Measurements from ENCODE around the gene MAP3K14. TPM values are rescaled to one million over a fixed set of nuclear protein-coding genes. Genes with fewer than 3 reads are reported as not detected.

Gene MAP3K14
- total RNA-seq, 1 donor from 2014 or later = 27.8 TPM

GRCh38 chr17:45225964-45226530 lies 90.8 kb downstream of the MAP3K14 start:
- intact Hi-C loops (cut with micrococcal nuclease) = loop anchor here (1.0 to 2.0 kb wide), 3 partner anchors 21 to 78 kb away; partner anchors contain the start of genes HEXIM1 and HEXIM2

DNA sequence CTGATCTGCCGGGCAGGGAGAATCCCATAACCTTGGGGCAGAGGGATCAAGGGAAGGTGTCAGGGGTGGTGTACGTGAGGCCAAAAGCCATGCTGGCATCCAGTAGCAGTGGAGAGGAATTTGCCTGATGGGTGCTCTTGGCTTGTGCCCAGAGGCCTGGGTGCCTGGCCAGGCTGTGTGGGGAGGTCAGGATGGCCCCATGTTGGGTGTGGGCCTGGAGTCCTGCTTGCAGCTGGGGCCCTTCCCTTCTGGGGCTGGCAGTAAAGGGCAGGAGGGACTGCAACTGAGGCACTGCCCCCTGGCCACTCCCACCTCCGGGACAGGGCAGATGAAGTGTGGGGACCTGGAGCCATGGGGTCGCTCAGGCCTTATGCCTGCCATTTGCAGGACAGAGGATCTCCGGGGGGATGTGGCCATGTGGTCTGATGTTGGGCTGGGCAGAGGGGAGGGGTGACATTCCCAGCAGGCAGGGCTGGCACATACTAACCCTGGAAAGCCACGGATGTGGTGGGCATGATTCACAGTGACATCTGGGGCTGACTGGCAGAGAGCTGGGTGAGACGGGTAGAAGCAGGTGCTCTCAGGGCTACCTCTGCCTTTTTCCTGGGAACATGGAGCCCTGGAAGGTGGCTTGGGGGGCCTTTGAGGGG lies 91.6 kb downstream of the MAP3K14 start:
- intact Hi-C loops (cut with micrococcal nuclease) = no loop called here

DNA sequence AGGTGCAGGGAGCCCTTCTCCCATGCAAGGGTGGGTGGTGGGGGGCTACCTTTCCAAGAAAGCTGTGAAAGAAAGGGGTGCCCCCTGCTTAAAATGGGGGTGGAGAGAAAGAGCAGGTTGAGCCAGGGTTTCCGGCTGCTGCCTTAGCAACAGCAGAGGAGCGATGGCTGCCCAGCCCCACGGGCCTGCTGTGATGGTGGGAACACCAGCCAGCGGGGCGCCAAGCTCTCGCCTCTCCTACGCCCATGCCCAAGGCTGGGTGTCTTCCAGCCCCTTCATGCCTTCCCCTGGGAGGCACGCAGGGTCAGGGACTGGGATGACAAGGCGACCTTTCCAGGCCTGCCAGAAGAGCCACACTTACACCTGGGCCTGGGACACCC lies 92.2 kb downstream of the MAP3K14 start:
- intact Hi-C loops (cut with micrococcal nuclease) = no loop called here

DNA sequence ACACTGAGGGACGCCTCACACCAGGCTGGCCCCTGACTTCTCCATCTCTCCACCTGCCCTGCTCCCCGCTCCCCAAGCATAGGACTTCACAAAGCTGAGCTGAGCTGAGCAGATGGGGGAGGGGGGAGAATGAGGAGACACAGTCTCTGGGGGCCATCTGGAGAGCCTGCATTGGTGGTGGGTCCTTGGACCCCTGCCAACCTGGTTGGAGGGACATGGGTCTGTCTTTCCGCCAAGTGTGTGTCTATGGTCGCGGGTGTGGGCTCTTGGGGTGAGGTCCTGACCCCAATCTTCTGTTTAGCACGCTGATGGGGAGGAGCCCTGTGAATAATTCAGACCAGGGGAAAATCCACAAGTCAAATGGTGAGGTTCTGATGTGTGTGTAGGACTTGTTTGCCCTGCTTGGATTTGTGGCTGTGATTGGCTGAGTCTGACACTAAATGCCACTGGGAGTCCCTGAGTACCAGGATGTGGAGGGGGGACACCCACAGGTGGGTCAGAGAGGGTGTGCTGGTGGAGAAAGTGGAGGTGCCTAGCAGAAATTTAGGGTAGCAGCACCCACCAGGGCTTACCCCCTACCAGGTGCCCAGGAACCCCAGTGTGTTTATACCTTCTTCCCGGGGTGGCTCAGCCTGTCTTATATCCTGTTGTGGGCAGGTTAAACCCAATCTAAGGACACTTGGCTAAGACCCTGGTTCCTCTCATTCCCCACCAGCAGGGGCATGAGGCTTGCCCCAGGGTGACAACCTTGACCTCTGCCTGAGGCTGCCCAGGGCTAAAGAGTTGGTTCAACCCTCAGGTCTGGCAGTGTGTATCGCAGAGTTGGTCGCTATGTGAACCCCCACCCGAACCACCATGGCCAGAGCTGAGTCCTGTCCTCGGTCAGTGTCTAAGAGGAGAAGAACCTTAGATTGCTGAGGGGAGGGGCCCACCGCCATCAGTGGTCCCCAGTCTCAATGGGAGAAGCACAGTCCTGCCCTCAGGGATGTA lies 93.0 kb downstream of the MAP3K14 start:
- intact Hi-C loops (cut with micrococcal nuclease) = loop anchor here (2.0 kb wide), 1 partner anchor 93 kb away; the partner anchor contains the start of gene MAP3K14

DNA sequence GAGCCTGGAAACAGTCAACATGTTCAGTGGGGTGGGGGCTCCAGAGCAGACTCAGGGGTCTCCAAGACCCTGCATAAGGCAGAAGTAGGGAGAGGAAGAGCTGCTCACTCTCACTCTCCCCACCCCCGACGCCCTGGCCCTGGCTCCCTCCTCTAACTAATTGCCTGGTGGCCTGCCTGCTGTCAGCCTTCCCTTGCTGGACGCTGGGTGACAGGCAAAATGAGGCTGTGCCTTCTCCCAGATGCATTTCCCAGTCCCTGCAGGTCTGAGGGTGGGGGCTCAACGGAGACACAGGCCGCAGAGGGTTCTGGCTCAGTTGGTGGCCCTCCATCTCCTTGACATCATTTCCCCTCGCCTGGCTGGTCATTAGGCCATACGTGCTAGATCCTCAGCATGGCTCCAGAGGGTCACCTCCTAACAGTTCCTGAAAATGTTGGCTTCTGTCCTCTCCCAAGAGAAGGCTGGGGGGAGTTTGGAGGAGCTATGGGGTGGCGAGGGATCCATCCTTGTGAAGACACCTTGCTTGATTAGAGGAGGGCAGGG lies 93.8 kb downstream of the MAP3K14 start:
- intact Hi-C loops (cut with micrococcal nuclease) = loop anchor here (2.0 kb wide), 1 partner anchor 94 kb away; the partner anchor contains the start of gene MAP3K14

DNA sequence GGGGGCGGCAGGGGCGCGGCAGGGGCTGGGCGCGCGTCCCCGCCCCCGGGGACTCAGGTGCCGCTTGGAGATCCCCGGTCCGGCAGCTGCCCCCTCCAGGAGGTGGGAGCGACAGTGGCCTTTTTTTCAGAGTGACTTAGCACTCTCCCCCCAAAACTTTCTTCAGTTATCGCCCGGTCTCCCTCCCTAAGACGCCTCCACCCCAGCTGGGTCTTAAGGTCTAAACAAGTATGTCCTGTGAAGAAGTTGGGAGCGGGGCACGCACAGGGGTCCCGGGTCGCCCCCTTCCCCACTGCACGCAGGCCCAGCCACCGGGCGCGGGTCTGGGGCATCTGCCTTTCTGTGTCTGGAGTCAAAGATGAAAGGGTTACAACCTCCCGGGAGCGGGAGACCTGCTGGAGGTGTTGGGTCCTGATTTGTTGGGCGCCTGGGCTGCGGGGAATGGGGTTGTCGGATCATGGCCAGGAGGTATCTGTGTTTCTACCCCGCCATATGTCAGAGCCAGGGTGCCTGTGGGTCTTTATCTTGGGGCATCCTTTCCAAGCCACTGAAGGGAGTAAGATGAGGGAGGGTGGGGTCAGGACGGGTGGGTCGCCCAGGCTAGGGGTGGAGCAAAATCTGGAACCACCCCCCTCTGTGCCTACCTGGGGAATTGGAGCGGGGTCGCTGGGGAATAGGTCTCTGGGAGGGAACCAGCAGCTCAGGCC lies 94.4 kb downstream of the MAP3K14 start:
- intact Hi-C loops (cut with micrococcal nuclease) = loop anchor here (2.0 kb wide), 1 partner anchor 94 kb away; the partner anchor contains the start of gene MAP3K14

- intact Hi-C loops (cut with micrococcal nuclease) = loop anchor here (2.0 kb wide), 1 partner anchor 95 kb away; the partner anchor contains the start of gene MAP3K14
Measured at GRCh38 chr17:45222014-45222288, 94.9 kb downstream of the MAP3K14 start.

- intact Hi-C loops (cut with micrococcal nuclease) = loop anchor here (1.0 to 2.0 kb wide), 2 partner anchors 8 to 95 kb away; partner anchors contain the start of gene MAP3K14
Measured at GRCh38 chr17:45221081-45222013, 95.5 kb downstream of the MAP3K14 start, which contains the start of gene FMNL1. FMNL1 (plus strand) TSS chr17:45221885; CDS start chr17:45222125, 240 bp downstream.

DNA sequence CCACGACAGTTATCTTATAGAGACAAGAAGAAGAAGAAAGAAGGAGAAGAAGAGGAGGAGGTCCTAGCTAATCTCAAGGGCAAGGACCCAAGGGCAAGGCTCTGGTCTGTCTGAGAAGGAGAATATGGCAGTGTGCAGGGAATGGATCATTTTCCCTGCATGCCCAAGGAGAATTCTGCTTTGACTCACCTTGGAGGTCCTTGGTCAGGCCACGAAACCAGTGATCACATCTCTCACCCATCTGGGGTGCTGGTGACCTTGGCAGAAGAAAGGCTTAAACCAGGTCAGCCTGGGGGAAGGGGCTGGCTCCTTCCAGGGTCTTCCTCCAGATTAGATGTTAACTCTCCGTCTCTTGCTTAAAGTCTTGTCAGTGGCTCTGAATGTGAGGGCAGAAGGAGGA lies 96.7 kb downstream of the MAP3K14 start:
- intact Hi-C loops (cut with micrococcal nuclease) = no loop called here

- intact Hi-C loops (cut with micrococcal nuclease) = loop anchor here (1.0 to 2.0 kb wide), 3 partner anchors 16 to 166 kb away; no protein-coding TSS in a partner anchor
Measured at GRCh38 chr17:45218895-45219661, 97.7 kb downstream of the MAP3K14 start.

Other genes with a start within 250 kb of the MAP3K14 start
- gene PLCD3, start 184.5 kb downstream of the MAP3K14 start, total RNA-seq = 2.6 and 3.5 TPM in 2 replicates
- 12.6 and 15.2 TPM in 2 replicates for gene ACBD4, start 181.3 kb downstream of the MAP3K14 start, total RNA-seq
- gene HEXIM1, start 168.5 kb downstream of the MAP3K14 start, total RNA-seq = 33.3 and 35.4 TPM in 2 replicates
- 5.6 and 5.8 TPM in 2 replicates for gene HEXIM2, start 155.1 kb downstream of the MAP3K14 start, total RNA-seq
- gene FMNL1, start 95.1 kb downstream of the MAP3K14 start, total RNA-seq = 387 and 407 TPM in 2 replicates
- gene SPATA32, start 54.9 kb downstream of the MAP3K14 start, total RNA-seq = 0.16 and 0.36 TPM in 2 replicates
- 74.4 and 80.9 TPM in 2 replicates for gene ARHGAP27, start 115.8 kb upstream of the MAP3K14 start, total RNA-seq
- 41.1 and 48.7 TPM in 2 replicates for gene PLEKHM1, start 173.7 kb upstream of the MAP3K14 start, total RNA-seq

Data from T-helper 2 cell treated with Interferon-gamma antibody and Interleukin-4, amounts not matched to agents 100 ng/mL and 5 ng/mL, for 36 hours (primary cell).